IPS DF 6.9 (cell line): ENCODE measurements around the gene CANT1.

Source experiments
- DNase-seq: peaks from one replicate; pipeline ENCODE4 v3.0.0-alpha.2; 2013; ENCODE audit warnings: low read depth, low spot score
- H3K27ac ChIP-seq: one replicate; pipeline ENCODE4 v1.5.1; 2013; ENCODE audit warnings: low read length, control low read depth
- H3K27me3 ChIP-seq: 2 replicates; pipeline ENCODE4 v1.6.1; 2013; ENCODE audit warnings: mild to moderate bottlenecking, low read length; ENCODE audit not compliant: control insufficient read depth, insufficient read depth
- H3K36me3 ChIP-seq: 2 replicates; pipeline ENCODE4 v1.6.1; 2013; ENCODE audit warnings: low read length; ENCODE audit not compliant: control insufficient read depth, insufficient read depth
- H3K4me1 ChIP-seq: 2 replicates; pipeline ENCODE4 v1.6.1; 2013; ENCODE audit warnings: low read length; ENCODE audit not compliant: control insufficient read depth, insufficient read depth
- H3K4me3 ChIP-seq: 2 replicates; pipeline ENCODE4 v1.5.1; 2013; ENCODE audit warnings: mild to moderate bottlenecking, low read length
- H3K9me3 ChIP-seq: 2 replicates; pipeline ENCODE4 v1.6.1; 2013; ENCODE audit warnings: low read length, inconsistent platforms; ENCODE audit not compliant: control insufficient read depth, insufficient read depth
- WGBS: extraction: QIAGEN DNeasy Blood & Tissue Kit; methylation state at CpG from one replicate; pipeline ENCODE4 v1.1.7; 2013; ENCODE audit warnings: mixed read lengths, missing lambda C conversion rate; ENCODE audit not compliant: insufficient read length, insufficient coverage; 5-methylcytosine and 5-hydroxymethylcytosine counted together

Gene CANT1

DNA sequence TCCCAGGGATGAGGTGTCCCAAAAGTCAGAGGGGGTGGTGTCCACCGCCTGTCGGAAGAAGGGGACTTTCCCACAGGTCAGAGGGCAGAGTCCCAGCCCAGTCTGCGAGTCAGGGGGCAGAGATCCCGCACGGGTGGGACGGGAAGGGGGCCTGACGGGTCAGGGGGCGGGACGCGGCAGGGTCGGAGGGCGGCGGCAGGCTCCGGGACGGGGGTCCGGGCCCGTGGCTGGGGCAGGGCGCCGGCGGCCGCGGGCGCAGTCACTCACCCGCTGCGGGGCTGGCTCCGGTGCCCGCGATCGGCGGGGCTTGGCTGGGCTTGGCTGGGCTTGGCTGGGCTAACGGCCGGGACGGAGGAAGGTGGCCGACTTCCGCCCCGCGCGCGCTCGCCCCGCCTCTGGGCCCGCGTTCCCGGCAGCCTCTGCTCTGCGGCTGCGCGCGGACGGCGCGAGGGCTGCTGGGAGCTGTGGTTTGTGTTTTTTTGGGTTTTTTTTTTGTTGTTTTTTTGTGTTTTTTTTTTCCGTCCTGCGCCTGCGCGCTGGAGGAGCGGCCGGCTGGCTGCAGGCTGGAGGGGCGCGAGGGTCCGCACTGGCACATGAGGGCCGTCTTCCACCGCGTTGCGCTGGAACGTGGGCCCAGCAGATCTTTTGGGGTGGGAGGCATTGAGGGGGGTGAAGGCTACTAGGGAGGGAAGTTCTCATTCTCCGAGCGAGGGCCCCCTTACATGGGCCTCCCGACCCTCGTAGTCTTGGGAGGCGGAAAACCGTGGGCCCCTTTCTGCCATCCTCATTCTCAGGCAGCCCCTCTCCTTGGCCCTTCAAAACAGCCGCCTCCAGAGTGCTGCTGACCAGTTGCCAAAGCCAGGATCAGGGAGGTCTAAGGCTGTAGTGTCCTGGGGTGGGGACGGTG, at the start of gene CANT1:
TSS of gene CANT1 (minus strand) at position 368 of the 907 bp plus-strand sequence. CDS start 12,142 bp downstream, outside the sequence.
- no peaks in the 10 kb centered on the region; the same call in 1 of the 2 replicates for H3K9me3 ChIP-seq
- no peak within 1 kb of the TSS for H3K27ac ChIP-seq
- no CpG with 5 or more reads among the region's 73 CpGs for WGBS
- peaks cover 13% of the 10 kb centered on the region for H3K27me3 ChIP-seq
- peaks cover 2% of the 10 kb centered on the region; the same call in 1 of the 2 replicates for H3K4me1 ChIP-seq
- DNase-seq: peak; percentile 71
- H3K36me3 ChIP-seq: 0 out of 2 replicates have a peak, but pooled peaks cover 2% of the 10 kb centered on the region
- peak within 1 kb of the TSS; percentile 90 for H3K4me3 ChIP-seq

DNA sequence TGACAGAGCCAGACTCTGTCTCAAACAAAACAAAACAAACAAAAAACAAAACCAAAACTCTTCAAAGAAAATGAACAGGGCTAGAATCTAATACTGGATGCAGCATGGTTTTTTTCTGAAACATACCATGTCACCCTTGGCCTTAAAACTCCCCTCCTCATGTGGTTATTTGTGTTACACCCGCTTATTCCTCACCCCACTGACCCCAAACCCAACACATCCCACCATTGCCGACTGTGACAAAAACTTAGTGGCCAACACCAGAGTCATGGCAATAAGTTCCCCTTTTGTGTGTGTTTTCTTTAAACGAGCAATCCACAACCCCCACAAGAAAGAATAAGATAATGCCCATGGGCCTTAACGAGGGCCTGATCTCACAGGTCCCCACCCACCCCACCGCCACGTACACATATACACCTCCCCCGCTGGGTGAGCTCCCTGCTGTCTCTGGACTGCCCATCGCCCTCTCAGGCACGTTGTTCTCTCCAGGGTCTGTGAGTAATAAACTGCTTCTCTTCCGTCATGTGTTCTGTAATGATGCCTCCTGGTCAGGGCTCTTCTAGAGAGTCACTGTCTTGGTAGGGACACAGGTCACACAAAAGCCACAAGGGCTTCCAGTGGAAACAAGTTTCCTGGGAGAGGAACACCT, 48.3 kb upstream of the CANT1 start:
- no CpG with 5 or more reads among the region's 10 CpGs for WGBS
- no peaks in the 10 kb centered on the region for H3K9me3 ChIP-seq

DNA sequence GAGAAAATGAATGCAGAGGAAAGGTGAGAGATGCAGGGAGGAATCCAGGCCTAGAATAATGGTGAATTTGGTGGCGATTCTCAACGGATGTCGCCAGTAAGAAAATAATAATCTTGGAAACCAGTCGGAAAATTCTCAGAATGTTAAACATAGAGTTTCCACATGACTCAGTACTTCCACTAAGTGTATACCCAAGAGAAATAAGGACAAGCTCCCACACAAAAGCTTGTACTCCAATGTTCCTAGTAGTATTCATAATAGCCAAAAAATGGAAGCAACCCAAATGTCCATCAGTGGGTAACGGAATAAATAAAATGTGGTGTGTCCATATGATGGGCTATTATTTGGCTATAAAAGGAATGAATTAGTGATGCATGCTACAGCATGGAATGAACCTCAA, 45.6 kb upstream of the CANT1 start:
- Histone ChIP-seq H3K9me3 (no peaks in the 10 kb centered on the region), H3K36me3 (no peaks in the 10 kb centered on the region), H3K4me3 (no peak overlapping the region), H3K27ac (no peak overlapping the region), H3K4me1 (no peaks in the 10 kb centered on the region), H3K27me3 (no peaks in the 10 kb centered on the region)
- no peak for DNase-seq
- no CpG with 5 or more reads among the region's 5 CpGs for WGBS

More for the DNA sequence above, 48.3 kb upstream of the CANT1 start:
- Histone ChIP-seq H3K36me3 (no peaks in the 10 kb centered on the region), H3K4me3 (no peak overlapping the region), H3K27ac (no peak overlapping the region), H3K27me3 (no peaks in the 10 kb centered on the region), H3K4me1 (no peaks in the 10 kb centered on the region)
- no peak for DNase-seq

DNA sequence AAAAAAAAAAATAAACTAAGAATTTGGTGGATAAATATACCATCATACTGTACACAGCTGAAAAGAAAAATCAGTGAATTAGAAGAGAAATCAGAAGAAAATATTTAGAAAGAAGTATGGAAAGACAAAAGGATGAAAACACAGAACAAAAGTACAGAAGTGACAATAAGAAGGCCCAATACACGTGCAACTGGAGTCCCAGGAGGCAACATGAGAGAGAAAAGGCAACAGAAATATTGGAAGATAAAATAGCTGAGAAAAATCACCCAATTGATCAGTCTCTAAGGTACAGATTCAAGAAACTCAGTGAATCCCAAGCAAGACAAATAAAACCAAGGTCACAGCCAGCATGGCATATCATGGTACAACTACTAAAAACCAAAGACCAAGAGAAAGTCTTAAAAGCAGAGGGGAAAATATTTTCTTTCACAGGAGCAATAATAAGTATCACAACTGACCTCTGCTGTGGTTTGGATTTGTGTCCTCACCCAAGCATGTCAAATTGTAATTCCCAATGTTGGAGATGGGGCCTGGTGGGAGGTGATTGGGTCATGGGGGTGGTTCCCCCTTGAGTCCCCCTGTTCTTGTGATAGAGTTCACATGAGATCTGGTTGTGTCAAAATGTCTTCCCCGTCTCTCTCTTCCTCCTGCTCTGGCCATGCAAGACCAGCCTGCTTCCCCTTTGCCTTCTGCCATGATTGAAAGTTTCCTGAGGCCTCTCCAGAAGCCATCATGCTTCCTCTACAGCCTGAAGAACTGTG, 44.8 kb upstream of the CANT1 start:
- Histone ChIP-seq H3K4me1 (no peaks in the 10 kb centered on the region), H3K27me3 (no peaks in the 10 kb centered on the region), H3K27ac (no peak overlapping the region), H3K9me3 (no peaks in the 10 kb centered on the region), H3K4me3 (no peak overlapping the region), H3K36me3 (no peaks in the 10 kb centered on the region)
- WGBS: no CpG with 5 or more reads among the region's 2 CpGs
- no peak for DNase-seq

- no CpG with 5 or more reads among the region's 2 CpGs for WGBS
- DNase-seq: no peak
- no peaks in the 10 kb centered on the region for H3K27me3 ChIP-seq
Measured at GRCh38 chr17:79053251-79053925, 43.8 kb upstream of the CANT1 start.

DNA sequence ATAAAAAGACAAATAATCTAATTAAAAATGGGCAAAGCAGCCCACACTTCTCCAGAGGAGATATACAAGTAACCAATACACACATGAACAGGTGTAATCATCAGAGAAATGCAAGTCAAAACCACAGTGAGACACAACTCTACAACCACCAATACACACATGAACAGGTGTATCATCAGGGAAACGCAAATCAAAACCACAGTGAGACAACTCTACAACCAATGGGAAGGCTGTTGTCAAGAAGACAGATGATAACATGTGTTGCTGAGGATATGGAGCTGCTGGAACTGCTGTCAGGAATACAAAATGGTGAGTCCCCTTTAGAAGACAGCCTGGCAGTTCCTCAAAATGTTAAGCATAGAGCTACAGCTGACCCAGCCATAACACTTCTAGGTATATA, 42.6 kb upstream of the CANT1 start:
- Histone ChIP-seq H3K27me3 (no peaks in the 10 kb centered on the region), H3K4me1 (no peaks in the 10 kb centered on the region), H3K27ac (no peak overlapping the region), H3K4me3 (no peak overlapping the region), H3K36me3 (no peaks in the 10 kb centered on the region; the same call in 1 of the 2 replicates), H3K9me3 (no peaks in the 10 kb centered on the region)
- DNase-seq: no peak
- no CpG with 5 or more reads among the region's 1 CpG for WGBS

More at GRCh38 chr17:79053251-79053925, 43.8 kb upstream of the CANT1 start:
- Histone ChIP-seq H3K9me3 (no peaks in the 10 kb centered on the region), H3K27ac (no peak overlapping the region), H3K4me3 (no peak overlapping the region), H3K4me1 (no peaks in the 10 kb centered on the region), H3K36me3 (no peaks in the 10 kb centered on the region)

DNA sequence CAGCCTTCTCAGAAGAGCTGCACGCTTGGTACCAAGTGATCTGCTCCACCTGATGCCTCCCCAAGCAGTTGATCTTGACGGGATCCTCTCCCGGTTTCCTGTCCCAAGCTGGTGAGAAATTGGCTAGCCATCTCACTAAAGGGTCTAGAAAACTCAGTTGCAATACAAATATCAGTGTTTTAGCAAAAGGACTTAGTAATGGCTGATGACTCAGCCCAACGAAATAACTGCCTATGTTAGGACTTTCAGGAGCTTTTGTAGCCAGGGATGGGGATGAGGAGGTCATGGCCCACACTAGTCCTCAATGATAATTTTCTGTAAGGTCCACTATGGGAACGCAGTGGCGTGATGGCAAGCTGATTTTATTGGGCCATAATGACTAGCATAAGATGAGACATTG, 41.7 kb upstream of the CANT1 start:
- no peaks in the 10 kb centered on the region for H3K9me3 ChIP-seq
- no peak overlapping the region for H3K27ac ChIP-seq
- H3K36me3 ChIP-seq: no peaks in the 10 kb centered on the region; the same call in 1 of the 2 replicates
- no CpG with 5 or more reads among the region's 6 CpGs for whole genome bisulfite sequencing
- no peaks in the 10 kb centered on the region for H3K27me3 ChIP-seq
- no peaks in the 10 kb centered on the region for H3K4me1 ChIP-seq
- no peak for DNase-seq
- H3K4me3 ChIP-seq: no peak overlapping the region

DNA sequence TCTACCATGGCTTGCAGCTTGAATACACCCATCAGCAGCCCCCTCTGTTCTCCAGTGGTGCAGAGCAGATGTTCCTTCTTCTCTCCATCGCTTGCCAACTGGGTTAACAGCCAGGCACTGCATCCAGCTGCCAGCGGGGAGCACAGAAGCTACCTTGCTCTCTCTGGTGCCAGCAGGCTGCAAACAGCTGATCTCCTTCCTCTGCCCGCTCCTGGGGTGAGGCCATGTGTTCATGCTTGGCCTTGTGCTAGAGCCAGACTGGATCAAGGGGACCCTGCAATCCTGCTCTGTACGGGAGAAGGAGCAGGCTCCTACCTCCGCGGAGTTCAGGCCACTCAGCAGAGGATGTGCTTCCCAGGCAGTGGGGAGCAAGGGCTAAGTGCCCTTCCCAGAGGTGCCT, 41.0 kb upstream of the CANT1 start:
- no peak for DNase-seq
- WGBS: no CpG with 5 or more reads among the region's 6 CpGs
- Histone ChIP-seq H3K27me3 (no peaks in the 10 kb centered on the region), H3K9me3 (no peaks in the 10 kb centered on the region), H3K4me1 (no peaks in the 10 kb centered on the region), H3K36me3 (no peaks in the 10 kb centered on the region; the same call in 1 of the 2 replicates), H3K4me3 (no peak overlapping the region), H3K27ac (no peak overlapping the region)

DNA sequence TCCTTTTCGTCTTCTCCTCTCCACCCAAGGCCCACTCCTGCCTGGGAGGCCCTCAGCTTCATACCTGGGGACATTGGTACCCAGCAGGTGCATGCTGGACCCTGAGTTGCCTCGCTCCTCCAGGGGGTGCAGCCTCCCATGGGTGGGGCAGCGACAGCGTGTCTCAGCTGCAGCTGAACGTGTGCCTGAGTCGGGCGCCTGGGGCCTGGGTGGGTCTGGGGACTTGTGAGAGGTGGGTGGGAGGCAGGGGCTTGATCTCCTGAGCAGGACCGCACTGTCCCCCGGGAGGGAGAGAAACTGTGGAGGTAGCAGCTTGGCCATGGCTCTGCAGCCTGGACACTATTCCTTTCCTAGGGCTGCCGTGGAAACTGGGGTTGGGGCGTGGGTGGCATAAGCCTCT, 40.3 kb upstream of the CANT1 start:
- no CpG with 5 or more reads among the region's 11 CpGs for WGBS
- no peaks in the 10 kb centered on the region for H3K27me3 ChIP-seq
- no peak for DNase-seq
- no peaks in the 10 kb centered on the region for H3K9me3 ChIP-seq
- no peak overlapping the region for H3K27ac ChIP-seq
- no peaks in the 10 kb centered on the region for H3K4me1 ChIP-seq
- no peak overlapping the region for H3K4me3 ChIP-seq
- no peaks in the 10 kb centered on the region; the same call in 1 of the 2 replicates for H3K36me3 ChIP-seq
